ENCODE results near the gene ZNF385D.

GRCh38 chr3:21487520-21487919 lies 263.5 kb downstream of the ZNF385D start:
- TF ChIP-seq CTCF (IDR thresholded peaks at IDR 0.05) = no peak
- no peak for TF ChIP-seq POLR2A (IDR thresholded peaks at IDR 0.05)

Data from uterus (tissue), 2 donors.